ENCODE results near the gene MLX.
"Not testable (repeated sequence)": the region's sequence is repeated elsewhere in the genome, so short reads cannot be mapped to it uniquely, and the experiment has no call there.

The MLX gene

DNA sequence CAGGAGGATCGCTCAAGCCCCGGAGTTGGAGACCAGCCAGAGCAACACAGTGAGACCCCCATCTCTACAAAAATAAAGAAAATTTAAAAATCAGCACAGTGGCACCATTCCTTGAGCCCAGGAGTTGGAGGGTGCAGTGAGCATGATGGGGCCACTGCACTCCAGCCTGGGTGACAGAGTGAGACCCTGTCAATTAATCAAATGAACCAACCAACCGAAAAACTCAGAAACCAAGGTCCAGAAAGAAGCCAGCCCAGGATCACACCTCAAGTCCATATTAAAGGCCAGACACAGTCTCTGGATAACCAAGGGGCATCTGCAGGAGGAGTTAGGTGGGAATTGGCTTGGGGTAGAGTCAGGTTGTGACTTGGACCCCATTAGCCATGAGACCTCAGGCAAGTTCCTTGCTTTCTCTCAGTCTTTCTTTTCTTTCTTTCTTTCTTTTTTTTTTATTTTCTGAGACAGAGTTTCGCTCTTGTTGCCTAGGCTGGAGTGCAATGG is 11.7 kb upstream of the MLX start:
- no peak for DNase-seq (ENCODE audit: low spot score)

DNA sequence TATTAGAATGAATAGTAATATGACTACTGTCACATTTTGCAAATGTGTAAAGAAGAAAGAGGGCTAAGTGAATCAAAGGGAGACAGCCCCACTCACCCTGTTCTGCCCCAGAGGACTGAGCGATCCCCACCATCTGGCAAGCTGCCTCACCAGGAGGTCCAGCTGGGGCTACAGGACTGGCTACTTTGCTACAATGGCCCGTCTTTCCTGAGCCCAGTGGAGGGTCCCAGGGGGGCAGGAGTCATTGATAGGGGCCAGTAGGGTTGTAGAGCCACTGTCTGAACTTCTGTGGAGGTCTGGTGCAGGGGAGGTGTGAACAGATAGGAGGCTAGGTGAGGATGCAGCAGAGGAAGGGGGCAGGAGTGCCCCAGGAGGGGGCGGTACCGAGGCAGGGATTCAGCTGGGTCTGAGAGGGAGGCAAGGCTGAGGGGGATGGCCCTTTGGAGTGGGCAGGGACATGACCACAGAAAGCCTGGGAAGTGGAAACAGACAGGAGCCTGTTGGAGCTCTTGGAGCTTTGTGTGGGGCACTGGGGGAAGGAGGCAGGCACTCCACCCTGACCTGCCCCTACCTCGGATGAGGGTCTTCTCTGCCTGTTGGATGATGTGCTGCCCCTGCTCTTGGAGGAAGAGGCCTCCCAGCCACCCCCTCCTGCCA is 10.8 kb upstream of the MLX start:
- DNase-seq (ENCODE audit: low spot score), result not testable (repeated sequence)

DNA sequence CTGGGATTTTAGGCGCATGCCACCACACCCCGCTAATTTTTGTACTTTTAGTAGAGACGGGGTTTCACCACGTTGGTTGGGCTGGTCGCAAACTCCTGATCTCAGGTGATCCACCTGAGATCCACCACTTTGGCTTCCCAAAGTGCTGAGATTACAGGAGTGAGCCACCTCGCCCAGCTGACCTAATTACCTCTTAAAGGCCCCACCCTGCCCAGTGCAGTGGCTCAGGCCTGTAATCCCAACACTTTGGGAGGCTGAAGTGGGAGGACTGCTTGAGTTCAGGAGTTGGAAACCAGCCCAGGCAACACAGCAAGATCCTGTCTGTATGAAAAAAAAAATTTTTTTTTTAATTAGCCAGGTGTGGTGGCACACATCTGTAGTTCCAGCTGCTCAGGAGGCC is 7.8 kb upstream of the MLX start:
- DNase-seq (ENCODE audit: low spot score), result no peak

DNA sequence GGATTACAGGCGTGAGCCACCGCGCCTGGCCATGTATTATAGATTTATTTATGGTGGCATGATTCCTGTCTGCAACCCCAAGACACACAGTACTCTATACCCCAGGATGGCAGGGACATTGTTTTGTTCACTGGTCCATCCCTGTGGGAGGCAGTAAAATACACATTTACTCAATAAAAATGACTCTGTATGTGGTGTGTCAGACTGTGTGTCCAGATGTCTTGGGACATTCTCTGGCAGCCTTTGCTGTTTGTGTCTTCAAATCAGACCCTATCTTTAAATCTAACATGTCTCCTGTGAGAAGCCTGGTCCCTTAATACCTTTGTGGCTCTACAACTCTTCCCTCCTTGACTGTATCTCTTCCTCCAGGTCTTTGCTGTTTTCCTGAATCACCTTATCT is 6.7 kb upstream of the MLX start:
- DNase-seq (ENCODE audit: low spot score), result no peak

DNA sequence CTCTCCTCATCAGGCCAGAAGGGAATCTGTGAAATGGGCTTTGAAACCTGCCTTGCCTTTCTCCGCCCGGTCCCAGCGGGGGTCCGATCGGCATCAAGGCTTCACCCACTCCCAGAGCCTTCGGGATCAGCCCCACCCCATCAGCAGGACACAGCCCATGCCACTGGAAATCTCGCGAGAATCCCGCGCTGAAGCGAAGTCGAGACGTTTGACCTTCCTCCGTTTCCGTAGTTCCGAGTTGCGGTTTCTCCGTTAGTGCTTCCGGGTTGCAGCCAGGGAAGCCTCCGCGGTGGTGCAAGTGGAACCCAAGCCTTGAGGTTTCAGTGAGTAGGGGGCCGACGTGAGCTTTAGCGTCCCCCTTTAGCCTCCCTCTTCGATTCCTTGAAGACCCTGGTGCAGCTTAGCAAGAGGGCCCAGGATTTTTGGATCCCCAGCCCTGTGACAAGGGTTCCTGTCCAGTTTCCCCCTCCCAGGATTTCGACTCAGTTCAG is 5.0 kb upstream of the MLX start, which contains the start of gene COASY:
COASY (plus strand) TSS at position 252 of the 491 bp plus-strand sequence. CDS start 475 bp downstream, outside the sequence.
- peak; percentile 90 for DNase-seq (ENCODE audit: low spot score)

DNA sequence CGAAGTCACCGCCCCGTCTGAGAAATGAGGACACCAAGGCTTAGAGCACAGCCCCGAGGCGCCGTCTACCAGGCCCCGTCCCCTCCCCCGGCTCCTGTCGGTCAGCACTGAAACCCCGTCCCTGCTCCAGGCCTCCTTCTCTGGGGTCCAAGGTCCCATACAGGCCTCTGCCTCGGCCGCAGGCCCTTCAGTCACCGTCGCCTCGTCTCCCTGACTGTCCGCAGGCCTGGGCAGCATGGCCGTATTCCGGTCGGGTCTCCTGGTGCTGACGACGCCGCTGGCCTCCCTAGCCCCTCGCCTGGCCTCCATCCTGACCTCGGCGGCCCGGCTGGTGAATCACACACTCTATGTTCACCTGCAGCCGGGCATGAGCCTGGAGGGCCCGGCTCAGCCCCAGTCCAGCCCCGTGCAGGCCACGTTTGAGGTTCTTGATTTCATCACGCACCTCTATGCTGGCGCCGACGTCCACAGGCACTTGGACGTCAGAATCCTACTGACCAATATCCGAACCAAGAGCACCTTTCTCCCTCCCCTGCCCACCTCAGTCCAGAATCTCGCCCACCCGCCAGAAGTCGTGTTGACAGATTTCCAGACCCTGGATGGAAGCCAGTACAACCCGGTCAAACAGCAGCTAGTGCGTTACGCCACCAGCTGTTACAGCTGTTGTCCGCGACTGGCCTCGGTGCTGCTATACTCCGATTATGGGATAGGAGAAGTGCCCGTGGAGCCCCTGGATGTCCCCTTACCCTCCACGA is 4.3 kb upstream of the MLX start:
- no peak for DNase-seq (ENCODE audit: low spot score)

DNA sequence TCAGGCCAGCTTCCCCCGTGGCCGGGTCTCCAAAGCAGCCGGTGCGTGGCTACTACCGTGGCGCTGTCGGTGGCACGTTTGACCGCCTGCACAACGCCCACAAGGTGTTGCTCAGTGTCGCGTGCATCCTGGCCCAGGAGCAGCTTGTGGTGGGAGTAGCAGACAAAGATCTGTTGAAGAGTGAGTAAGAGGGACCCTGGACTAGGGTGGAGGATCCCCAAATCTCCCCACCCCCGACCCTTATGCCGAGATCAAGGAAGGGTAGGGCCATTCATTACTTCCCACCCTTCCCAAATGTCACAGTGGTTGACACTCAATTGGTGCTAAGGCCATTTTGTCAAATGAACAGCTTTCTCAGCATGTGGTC is 3.8 kb upstream of the MLX start:
- no peak for DNase-seq (ENCODE audit: low spot score)

DNA sequence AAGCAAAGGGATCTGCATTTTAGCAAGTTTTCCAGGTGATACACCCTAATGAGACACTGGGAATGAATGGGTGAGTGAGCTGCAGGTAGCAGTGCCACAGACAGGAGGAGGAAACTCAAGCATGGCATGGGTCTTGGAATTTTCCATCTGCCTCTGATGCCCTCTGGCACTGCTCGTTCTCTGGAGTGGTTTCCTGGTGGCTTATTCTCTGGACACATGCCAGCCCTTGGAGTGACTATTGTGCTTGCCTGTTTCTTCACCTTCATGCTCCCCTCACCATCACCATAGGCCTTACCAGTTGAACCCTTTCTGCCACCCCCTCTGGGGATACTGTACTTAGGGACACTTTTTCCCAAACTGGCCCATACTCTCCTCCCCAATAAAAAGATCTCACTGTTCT is 3.4 kb upstream of the MLX start:
- DNase-seq (ENCODE audit: low spot score), result no peak

DNA sequence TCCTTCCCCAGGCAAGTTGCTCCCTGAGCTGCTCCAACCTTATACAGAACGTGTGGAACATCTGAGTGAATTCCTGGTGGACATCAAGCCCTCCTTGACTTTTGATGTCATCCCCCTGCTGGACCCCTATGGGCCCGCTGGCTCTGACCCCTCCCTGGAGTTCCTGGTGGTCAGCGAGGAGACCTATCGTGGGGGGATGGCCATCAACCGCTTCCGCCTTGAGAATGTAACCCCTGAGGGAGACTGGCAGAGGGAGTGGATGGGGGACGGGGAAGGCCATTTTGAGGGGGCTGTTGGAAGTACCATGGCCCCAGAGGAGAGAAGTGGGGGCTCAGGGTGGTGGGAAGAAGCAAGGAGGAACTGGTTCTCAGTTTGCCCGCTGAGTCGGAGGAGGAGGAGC is 3.0 kb upstream of the MLX start:
- no peak for DNase-seq (ENCODE audit: low spot score)

DNA sequence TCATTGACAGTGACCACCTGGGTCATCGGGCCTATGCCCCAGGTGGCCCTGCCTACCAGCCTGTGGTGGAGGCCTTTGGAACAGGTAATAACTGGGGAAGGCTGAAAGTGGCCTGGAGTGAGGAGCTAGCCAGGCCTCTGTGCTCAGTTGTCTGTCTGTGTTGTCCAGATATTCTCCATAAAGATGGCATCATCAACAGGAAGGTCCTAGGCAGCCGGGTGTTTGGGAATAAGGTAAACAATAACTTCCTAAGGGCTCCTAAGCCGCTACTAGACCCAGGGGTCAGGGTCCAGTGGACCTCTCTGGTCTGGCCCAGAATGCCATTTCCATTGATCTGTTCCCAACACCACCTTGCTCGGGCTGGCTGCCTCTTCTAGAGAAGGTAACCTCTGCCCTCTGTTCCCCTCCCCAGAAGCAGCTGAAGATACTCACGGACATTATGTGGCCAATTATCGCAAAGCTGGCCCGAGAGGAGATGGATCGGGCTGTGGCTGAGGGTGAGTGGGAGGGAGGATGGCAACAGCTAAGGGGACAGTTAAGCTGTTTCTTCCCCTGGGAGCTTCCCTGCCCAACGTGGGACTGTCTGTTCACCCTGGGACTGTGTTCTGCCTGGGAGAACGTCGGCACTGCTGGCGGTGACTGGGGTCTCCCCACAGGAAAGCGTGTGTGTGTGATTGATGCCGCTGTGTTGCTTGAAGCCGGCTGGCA is 1.9 kb upstream of the MLX start:
- no peak for DNase-seq (ENCODE audit: low spot score)

DNA sequence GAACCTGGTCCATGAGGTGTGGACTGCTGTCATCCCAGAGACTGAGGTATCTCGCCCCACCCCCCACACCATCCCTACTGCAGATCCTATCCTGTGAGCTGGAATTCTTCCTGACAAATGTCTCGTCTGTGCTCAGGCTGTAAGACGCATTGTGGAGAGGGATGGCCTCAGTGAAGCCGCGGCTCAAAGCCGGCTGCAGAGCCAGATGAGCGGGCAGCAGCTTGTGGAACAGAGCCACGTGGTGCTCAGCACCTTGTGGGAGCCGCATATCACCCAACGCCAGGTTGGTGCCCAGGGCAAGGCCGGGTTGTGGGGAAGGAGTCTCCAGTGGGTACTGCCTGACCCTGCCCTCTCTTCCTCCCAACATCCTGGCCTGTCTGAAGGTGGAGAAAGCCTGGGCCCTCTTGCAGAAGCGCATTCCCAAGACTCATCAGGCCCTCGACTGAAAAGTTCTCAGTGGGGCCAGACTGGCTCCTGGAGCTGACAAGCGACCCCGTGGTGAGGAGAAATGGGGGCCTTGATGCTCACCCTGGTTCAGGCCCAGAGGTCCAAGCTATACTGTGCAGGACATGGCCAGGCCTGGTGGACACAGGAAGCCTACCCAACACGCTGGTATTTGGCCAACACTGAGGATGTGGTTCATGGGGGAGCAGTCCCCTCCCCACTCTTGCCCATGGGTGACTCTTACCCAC is 1.2 kb upstream of the MLX start:
- DNase-seq (ENCODE audit: low spot score), result no peak

DNA sequence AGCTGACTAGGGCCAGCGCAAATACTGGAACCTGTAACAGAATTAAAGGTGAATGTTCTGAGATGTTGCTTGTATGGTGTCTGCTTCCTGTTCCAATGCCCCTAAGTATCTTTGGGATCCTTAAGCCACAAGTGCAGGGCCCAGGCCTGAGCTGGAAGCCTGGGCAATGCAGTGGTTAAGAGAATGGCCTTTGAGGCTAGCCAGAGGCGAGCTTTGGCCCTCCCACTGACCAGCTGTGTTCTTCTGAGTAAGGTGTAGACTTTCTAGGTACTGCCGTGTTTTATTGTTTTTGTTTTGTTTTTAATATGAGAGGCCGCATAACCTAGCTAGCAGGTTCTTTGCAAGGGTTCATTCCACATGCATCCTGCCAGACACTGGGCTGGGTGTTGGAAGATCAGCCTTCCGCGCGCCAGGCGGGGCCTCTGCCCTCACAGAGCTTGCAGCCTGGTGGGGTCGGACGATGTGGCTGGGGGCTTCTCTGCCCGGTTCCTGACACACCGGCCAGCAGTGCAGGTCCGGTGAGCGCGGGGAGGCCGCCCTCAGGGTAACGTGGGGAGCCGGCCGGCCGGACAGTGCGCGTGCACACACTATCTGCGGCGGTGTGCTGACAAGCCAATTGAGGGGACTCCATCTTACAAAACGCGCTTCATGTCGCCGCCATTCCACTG is 551 bp upstream of the MLX start:
- DNase-seq (ENCODE audit: low spot score), result no peak

DNA sequence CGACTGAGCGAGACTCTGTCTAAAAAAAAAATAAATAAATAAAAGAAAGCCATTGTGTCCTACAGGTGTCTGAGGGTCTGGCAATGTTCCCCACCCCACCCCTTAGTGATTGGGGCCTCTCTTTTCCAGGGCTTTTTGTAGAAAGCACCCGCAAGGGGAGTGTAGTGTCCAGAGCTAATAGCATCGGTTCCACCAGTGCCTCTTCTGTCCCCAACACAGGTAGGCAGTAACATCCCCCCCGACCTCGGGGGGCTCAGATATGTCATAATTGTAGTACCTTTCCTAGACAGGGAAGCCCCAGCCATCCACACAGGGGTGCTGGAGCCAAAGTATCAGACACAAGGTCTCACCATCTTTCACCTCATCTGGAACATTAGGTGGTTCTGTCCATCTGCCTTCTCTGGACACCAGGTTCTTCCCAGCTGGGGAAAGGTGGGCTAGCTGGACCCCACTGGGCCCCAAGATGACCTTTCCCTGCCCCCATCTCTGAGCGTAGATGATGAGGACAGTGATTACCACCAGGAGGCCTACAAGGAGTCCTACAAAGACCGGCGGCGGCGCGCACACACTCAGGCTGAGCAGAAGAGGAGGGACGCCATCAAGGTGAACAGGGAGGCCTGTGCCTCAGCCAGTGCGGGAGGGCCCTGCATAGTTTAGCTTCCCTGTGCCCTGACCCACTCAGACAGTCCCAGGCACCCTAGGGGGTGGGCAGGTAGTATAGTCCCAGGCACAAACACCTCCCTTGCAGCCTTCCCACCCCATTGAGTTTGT is 1.6 kb downstream of the MLX start:
- DNase-seq (ENCODE audit: low spot score), result no peak

DNA sequence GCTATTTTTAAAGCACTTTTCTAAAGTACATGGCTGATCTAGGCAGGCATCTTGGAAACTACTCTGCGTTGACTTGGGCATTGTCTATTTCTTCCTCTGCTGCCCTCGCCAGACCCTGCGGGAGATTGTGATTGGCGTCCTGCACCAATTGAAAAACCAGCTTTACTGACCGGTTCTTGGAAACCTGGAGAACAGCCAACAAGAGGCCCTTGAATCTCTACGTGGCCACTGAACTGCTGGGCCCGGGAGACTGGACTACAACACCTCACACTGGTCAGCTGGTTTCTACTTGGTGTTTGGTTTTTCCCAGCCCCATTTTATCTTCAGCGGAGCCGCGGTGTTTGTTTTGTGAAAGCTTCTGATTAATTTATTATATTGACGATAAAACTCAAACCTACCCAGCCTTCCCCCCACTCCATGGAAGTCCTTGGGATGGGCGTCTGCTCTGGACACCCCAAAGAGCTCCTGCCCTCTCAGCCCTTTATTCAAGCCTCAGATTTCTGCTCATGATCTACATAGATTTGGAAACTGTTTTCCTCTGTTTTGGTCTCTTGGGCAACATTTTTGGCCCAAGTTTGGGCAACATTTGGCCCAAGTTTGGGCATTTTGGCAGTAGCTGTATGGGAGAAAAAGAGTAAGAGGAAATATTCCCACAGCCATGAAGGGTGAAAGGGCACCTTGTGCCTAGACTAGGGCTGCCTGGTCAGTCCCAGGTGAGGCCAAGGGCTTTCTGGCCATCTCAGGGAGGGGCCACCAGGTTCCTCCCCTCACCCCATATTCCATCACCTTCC is 4.7 kb downstream of the MLX start:
- no peak for DNase-seq (ENCODE audit: low spot score)

DNA sequence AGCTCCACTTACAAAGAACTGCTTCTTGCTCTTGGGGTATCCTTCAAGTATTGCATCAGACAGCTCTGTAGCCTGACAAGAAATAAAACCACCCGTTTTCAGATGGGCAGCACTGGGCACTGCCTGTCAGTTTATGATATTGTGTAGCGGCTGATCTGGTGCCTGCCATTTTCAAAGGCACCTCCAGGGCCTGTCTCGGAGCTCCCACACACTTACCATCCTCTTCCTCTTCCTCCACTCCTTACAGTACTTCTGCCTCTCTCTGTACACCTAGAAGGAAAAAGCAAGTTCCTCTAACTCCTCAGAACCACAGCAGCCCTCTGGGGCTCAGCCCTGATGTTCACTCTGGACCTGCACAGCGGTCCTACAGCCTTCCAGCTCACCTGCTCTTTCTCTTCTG is 6.2 kb downstream of the MLX start:
- DNase-seq (ENCODE audit: low spot score), result no peak

DNA sequence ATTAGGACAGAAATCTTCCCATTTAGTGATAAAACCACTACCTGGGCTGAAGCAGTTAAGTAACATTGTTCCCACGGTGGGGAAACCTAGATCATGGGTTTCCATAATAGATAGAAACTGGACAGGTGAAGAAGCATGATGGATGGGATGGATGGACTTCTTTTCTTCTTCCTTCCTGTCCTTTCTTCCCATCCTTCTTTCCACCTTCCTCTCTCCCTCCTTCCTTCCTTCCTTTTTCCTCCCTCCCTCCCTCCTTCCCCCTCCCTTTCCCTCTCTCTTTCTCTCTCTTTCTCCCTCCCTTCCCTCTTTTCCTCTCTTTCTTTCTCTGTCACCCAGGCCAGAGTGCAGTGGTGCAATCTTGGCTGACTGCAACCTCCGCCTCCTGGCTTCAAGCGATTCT is 7.6 kb downstream of the MLX start:
- no peak for DNase-seq (ENCODE audit: low spot score)

DNA sequence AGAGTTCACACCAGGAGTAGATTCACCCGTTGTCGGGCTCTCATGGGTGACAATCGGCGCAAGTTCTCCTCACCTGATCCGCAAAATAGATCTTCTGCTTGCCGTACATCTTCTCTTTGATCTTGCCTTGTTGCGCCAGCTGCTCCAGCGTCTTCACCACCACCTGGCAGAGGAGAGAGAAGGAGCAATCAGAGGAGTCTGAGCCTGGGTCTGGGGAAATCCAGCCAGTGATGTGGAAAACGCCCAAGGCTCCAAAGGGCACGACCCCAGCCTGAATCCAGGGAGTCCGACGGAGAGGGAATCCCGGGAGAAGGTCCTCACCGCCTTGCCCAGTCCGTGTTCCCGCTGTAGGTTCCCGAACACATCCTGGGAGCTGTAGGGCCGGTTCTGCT is 10.2 kb downstream of the MLX start:
- DNase-seq (ENCODE audit: low spot score), result no peak

DNA sequence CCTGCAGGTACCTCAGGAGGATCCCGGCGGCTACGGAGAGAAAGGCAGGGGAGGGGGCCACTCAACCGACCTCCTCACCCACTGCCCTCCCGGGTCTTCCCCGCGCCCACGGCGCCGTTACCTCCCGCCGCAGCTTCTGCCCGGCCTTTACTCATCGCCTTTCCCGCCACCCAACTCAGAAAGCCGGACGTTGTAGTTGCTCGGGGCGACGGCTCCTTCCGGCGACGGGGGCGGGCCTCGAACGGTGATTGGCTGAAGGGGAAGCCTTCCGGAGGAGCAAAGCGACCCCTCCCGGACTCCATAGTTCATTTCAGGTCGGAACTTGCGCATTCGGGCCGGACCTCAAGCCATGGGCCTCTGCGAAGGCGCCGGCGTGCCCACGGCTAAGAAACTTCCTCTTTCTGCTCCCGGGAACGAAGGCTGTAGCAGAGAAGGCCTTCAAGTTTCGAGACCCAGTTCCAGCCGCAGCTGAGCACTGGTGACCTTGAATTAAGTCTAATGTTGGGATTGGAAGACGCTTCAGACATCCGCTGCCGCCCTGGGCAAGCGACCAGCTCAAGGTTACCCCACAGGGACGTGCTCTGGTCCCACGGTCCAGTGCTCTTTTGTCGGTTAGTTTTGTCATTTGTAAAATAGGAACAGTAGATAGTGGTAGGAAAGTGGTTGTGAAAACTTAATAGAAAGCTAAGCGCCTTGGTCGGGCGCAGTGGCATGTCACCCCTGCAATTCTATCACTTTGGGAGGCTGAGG is 10.8 kb downstream of the MLX start, which contains the start of gene PSMC3IP:
PSMC3IP (minus strand) TSS at position 198 of the 750 bp plus-strand sequence; CDS start at position 155, 43 bp downstream.
- peak; percentile 90 for DNase-seq (ENCODE audit: low spot score)

DNA sequence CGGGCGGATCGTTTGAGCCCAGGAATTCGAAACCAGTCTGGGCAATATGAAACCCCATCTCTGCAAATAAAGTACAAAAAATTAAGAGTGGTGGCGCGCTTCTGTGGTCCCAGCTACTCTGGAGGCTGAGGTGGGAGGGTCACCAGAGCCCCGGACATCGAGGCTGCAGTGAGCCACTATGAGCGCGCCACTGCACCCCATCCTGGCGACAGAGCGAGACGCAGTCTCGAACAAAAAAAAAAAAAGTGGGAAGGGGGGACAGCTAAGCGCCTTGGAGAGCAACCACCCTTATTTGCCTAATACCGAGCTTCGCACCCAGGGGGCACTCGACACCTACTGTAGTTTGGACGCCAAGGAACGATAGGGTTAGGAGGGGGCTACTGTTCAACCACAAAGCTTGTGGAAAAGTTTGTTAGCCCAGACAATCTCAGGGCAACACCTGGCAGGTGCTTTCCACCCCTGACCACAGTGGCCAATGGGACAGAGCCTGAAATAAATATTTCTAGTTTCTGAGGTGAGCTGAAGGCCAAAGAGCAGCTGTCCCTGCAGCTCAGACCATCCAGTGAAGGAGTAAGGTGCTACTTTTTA is 11.5 kb downstream of the MLX start:
- peak; percentile 59 for DNase-seq (ENCODE audit: low spot score)

Data from CD4-positive, alpha-beta T cell treated with Interleukin-6 at 100 ng/mL for 8 hours (primary cell).